ENCODE results near the gene GPR160. TPM values are rescaled to one million over a fixed set of nuclear protein-coding genes. Genes with fewer than 3 reads are reported as not detected.
"Not testable (repeated sequence)": the region's sequence is repeated elsewhere in the genome, so short reads cannot be mapped to it uniquely, and the experiment has no call there.

Gene GPR160
- total RNA-seq, 2 experiments from 2014 or later: 5.7 to 7.0 TPM

GRCh38 chr3:170098753-170099152 lies 61.0 kb downstream of the GPR160 start:
- Mint-ChIP-seq H3K27me3 (no peaks in the 10 kb centered on the region), H3K9me3 (no peaks in the 10 kb centered on the region), H3K36me3 (peaks cover 45% of the 10 kb centered on the region), H3K27ac (peak overlapping the region; percentile 80), H3K4me1 (ENCODE audit: low read depth) (peaks cover 24% of the 10 kb centered on the region), H3K4me3 (no peak overlapping the region)
- CTCF ChIA-PET: interaction anchor here (0.7 kb wide), 1 partner anchor 34 kb away, joined by 4 read pairs; no protein-coding TSS in a partner anchor
- POLR2A ChIA-PET: interaction anchor here (0.6 kb wide), 1 partner anchor 326 kb away, joined by 3 read pairs; no protein-coding TSS in a partner anchor
- intact Hi-C loops (cut with micrococcal nuclease): no loop called here
- DNase-seq: no peak

DNA sequence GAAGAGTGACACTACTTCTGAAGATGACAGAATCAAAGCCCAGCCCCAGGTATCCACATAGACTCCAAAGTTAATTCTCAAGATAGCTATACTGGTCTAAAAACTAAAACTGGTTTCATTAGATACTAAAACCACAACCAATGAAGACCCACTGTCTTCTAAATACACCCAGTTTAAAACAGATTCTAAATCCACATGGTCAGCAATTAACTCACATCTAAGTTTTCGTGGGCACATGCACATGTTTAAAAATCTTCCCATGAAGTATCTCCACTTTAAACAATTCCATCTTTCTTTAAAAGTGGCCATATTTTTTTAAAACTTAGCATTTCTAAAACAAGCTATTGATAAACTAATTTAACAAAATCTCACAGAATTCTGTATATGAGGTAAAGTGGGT lies 63.1 kb downstream of the GPR160 start:
- intact Hi-C loops (cut with micrococcal nuclease): no loop called here
- Mint-ChIP-seq H3K4me3 (no peak overlapping the region), H3K9me3 (no peaks in the 10 kb centered on the region), H3K27me3 (no peaks in the 10 kb centered on the region), H3K4me1 (ENCODE audit: low read depth) (peaks cover 20% of the 10 kb centered on the region), H3K27ac (peak overlapping the region; percentile 5), H3K36me3 (peaks cover 32% of the 10 kb centered on the region)
- DNase-seq: no peak
- ChIA-PET POLR2A (interaction anchor here (1.0 kb wide), 1 partner anchor 44 kb away, joined by 4 read pairs; no protein-coding TSS in a partner anchor), CTCF (interaction anchor here (0.9 to 1.1 kb wide), 2 partner anchors 25 to 55 kb away, joined by 3 to 4 read pairs; no protein-coding TSS in a partner anchor)

DNA sequence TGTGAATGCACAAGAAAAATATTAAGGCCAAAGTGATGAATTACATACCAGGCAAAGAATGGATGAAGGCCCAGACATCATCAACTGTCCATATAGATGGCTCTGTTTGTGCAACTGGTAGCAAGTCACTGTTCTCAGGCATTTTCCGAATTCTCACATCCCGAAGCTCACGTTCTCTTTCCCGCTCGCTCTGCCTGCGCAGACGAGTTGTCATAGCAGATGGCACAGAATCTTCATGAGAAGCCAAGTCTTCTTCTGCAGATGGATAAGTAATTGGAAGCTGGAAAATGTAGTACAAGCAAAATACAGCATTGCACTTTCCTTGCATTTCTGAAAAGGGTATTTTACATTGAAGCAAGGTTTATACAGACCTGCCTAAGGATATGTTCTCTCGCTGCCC lies 64.6 kb downstream of the GPR160 start:
- Mint-ChIP-seq H3K9me3 (no peaks in the 10 kb centered on the region), H3K4me3 (no peak overlapping the region), H3K4me1 (ENCODE audit: low read depth) (peaks cover 20% of the 10 kb centered on the region), H3K27ac (no peak overlapping the region), H3K27me3 (no peaks in the 10 kb centered on the region), H3K36me3 (peaks cover 20% of the 10 kb centered on the region)
- no peak for DNase-seq
- intact Hi-C loops (cut with micrococcal nuclease): no loop called here
- ChIA-PET POLR2A (no interaction called here), CTCF (no interaction called here)

GRCh38 chr3:170107941-170108340 lies 70.1 kb downstream of the GPR160 start:
- H3K27ac Mint-ChIP-seq: peak overlapping the region; percentile 9
- no peaks in the 10 kb centered on the region for H3K27me3 Mint-ChIP-seq
- H3K9me3 Mint-ChIP-seq: no peaks in the 10 kb centered on the region
- ChIA-PET POLR2A (no interaction called here), CTCF (no interaction called here)
- intact Hi-C loops (cut with micrococcal nuclease): no loop called here
- H3K4me1 Mint-ChIP-seq (ENCODE audit: low read depth): peaks cover 24% of the 10 kb centered on the region
- no peak for DNase-seq
- peaks cover 22% of the 10 kb centered on the region for H3K36me3 Mint-ChIP-seq
- no peak overlapping the region for H3K4me3 Mint-ChIP-seq

DNA sequence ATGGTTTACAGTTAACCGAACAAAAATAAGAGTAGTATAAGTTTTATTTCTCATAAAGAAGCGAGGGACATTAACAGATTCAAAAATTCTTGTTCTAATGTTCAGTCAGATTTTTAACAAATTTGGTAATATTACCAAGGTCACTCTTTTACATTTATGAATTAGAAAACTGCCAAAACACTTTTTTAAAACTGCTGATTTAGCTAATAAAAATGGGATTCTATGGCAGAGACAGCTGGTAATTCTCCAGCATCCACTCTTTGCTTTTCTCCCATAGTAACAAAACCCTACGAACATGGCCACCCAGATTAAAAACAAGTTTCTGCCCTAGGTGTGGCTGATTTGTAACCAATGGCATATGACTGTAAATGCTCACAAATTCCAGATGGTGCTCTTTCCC lies 71.2 kb downstream of the GPR160 start:
- Mint-ChIP-seq H3K4me1 (ENCODE audit: low read depth) (peaks cover 24% of the 10 kb centered on the region), H3K27ac (no peak overlapping the region), H3K4me3 (no peak overlapping the region), H3K9me3 (no peaks in the 10 kb centered on the region), H3K27me3 (no peaks in the 10 kb centered on the region), H3K36me3 (peaks cover 27% of the 10 kb centered on the region)
- intact Hi-C loops (cut with micrococcal nuclease): no loop called here
- ChIA-PET POLR2A (no interaction called here), CTCF (no interaction called here)
- DNase-seq: no peak

GRCh38 chr3:170109579-170110293 lies 71.9 kb downstream of the GPR160 start:
- peak overlapping the region; percentile 36 for H3K27ac Mint-ChIP-seq
- intact Hi-C loops (cut with micrococcal nuclease): no loop called here
- no peaks in the 10 kb centered on the region for H3K9me3 Mint-ChIP-seq
- POLR2A ChIA-PET: no interaction called here
- peaks cover 29% of the 10 kb centered on the region for H3K36me3 Mint-ChIP-seq
- H3K4me3 Mint-ChIP-seq: no peak overlapping the region
- H3K27me3 Mint-ChIP-seq: no peaks in the 10 kb centered on the region
- CTCF ChIA-PET: no interaction called here
- DNase-seq: no peak
- peaks cover 24% of the 10 kb centered on the region for H3K4me1 Mint-ChIP-seq (ENCODE audit: low read depth)

GRCh38 chr3:170111147-170111771 lies 73.5 kb downstream of the GPR160 start:
- intact Hi-C loops (cut with micrococcal nuclease): no loop called here
- Mint-ChIP-seq H3K9me3 (no peaks in the 10 kb centered on the region), H3K27ac (no peak overlapping the region), H3K27me3 (no peaks in the 10 kb centered on the region), H3K36me3 (peaks cover 29% of the 10 kb centered on the region), H3K4me1 (ENCODE audit: low read depth) (peaks cover 24% of the 10 kb centered on the region), H3K4me3 (no peak overlapping the region)
- ChIA-PET CTCF (no interaction called here), POLR2A (no interaction called here)
- DNase-seq: no peak

DNA sequence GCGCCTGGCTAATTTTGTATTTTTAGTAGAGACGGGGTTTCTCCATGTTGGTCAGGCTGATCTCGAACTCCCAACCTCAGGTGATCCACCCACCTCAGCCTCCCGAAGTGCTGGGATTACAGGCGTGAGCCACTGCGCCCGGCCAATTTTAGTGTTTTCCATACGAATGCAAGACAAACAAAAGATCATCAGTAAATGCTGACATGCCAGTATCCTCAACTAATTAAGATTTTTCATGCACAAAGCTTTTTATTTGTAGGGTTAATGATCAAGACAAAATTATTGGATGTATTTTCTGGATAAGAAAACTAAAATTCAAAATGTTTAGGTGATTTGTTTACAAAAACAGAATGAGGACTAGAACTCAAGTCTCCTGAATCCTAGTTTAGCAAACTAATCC lies 76.4 kb downstream of the GPR160 start:
- DNase-seq; H3K4me3 Mint-ChIP-seq; intact Hi-C loops (cut with micrococcal nuclease); H3K9me3 Mint-ChIP-seq; H3K27ac Mint-ChIP-seq; POLR2A ChIA-PET; H3K27me3 Mint-ChIP-seq; CTCF ChIA-PET: not testable (repeated sequence)
- H3K4me1 Mint-ChIP-seq (ENCODE audit: low read depth): peaks cover 16% of the 10 kb centered on the region
- peaks cover 27% of the 10 kb centered on the region for H3K36me3 Mint-ChIP-seq

DNA sequence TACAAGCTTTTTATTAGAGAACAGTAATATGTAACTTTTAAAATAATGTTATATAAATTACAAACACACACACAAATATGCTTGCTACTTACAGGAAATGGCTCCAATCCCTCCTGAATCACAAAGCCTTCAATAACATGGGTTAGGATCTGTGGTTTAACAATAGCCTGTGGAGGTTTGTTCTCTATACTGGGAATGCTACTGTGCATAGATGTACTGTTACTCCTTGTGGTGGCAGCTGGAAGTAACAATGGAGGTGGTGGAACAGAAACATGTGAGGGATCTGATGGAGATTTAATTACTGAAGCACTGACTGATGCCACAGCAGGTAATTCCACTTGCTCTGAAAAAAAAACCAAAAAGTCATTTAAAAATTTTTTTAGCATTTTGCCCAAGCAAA lies 79.3 kb downstream of the GPR160 start:
- H3K27me3 Mint-ChIP-seq: no peaks in the 10 kb centered on the region
- H3K4me3 Mint-ChIP-seq: no peak overlapping the region

DNA sequence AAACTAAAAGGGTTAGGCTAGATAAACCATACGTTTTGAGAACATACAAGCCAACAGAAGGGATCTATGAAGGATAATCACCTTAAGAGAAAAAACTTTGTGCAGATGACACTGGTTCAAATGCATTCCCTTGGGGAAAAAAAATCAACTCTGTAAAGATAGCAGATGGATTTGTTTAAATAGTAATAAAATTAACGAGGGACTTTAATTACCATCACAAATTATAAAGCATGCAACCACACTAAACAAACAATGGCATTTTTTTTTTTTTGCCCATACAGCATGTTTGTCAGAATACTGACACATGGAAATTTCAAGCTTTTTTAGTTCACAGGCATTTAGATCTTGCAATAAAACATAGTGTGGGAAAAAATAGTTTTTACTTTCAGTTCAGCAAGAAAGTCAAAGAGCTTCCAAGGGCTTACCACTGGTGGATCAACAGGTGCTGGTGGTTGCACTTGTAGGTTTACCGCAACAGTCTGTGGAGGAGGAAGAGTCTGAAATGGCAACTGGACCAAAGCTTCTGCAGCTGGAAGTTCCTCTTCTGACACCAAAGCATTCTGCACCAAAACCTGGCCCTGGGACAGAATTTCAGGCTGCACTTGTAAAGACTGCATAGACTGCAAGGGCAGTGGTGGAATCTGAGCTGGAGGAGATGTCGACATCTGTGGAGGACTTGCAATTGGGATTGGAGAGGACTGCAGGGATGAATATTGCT lies 90.6 kb downstream of the GPR160 start:
- H3K9me3 Mint-ChIP-seq: peaks cover 4% of the 10 kb centered on the region
- no peak overlapping the region for H3K4me3 Mint-ChIP-seq
- ChIA-PET POLR2A (no interaction called here), CTCF (interaction anchor here (0.7 kb wide), 2 partner anchors 146 to 286 kb away, joined by 3 read pairs; no protein-coding TSS in a partner anchor)
- intact Hi-C loops (cut with micrococcal nuclease): loop anchor here (2.0 kb wide), 1 partner anchor 72 kb away; no protein-coding TSS in a partner anchor
- H3K36me3 Mint-ChIP-seq: peaks cover 30% of the 10 kb centered on the region
- DNase-seq: peak; percentile 18
- peak overlapping the region; percentile 64 for H3K27ac Mint-ChIP-seq
- no peaks in the 10 kb centered on the region for H3K27me3 Mint-ChIP-seq
- peaks cover 25% of the 10 kb centered on the region for H3K4me1 Mint-ChIP-seq (ENCODE audit: low read depth)

More for the DNA sequence above, 79.3 kb downstream of the GPR160 start:
- H3K36me3 Mint-ChIP-seq: peaks cover 22% of the 10 kb centered on the region
- intact Hi-C loops (cut with micrococcal nuclease): no loop called here
- H3K4me1 Mint-ChIP-seq (ENCODE audit: low read depth): no peaks in the 10 kb centered on the region
- DNase-seq: no peak
- POLR2A ChIA-PET: no interaction called here
- no peaks in the 10 kb centered on the region for H3K9me3 Mint-ChIP-seq
- CTCF ChIA-PET: interaction anchor here (1.1 kb wide), 1 partner anchor 296 kb away, joined by 3 read pairs; no protein-coding TSS in a partner anchor
- no peak overlapping the region for H3K27ac Mint-ChIP-seq

DNA sequence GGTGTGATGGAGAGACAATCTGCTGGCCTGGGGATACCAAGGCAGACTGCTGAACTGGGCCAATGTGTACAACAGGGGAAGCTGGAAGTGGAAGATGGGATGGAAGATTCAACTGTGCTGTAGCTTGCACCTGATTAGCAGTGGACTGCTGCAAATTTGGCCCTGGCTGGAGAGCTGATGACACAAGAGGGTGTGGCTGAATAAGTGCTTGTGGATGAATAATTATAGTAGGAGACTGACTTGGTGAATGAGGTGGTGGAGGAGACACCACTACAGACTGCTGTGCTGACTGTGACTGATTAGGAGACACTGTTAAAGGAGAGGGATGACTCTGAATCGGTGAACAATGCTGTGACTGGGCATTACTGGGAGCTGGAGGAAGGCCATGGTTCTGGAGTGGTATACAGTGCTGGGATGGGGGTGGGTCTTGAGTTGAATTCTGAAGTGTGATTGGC lies 91.2 kb downstream of the GPR160 start:
- no peak overlapping the region for H3K4me3 Mint-ChIP-seq
- H3K27me3 Mint-ChIP-seq: no peaks in the 10 kb centered on the region
- peak overlapping the region; percentile 64 for H3K27ac Mint-ChIP-seq
- intact Hi-C loops (cut with micrococcal nuclease): loop anchor here (2.0 kb wide), 1 partner anchor 72 kb away; no protein-coding TSS in a partner anchor
- ChIA-PET CTCF (interaction anchor here (0.7 kb wide), 1 partner anchor 285 kb away, joined by 3 read pairs; no protein-coding TSS in a partner anchor), POLR2A (interaction anchor here (0.7 kb wide), 1 partner anchor 16 kb away, joined by 3 read pairs; no protein-coding TSS in a partner anchor)
- DNase-seq: peak; percentile 44
- H3K9me3 Mint-ChIP-seq: peaks cover 8% of the 10 kb centered on the region
- H3K4me1 Mint-ChIP-seq (ENCODE audit: low read depth): peaks cover 27% of the 10 kb centered on the region
- H3K36me3 Mint-ChIP-seq: peaks cover 35% of the 10 kb centered on the region

GRCh38 chr3:170130532-170130931 lies 92.7 kb downstream of the GPR160 start:
- peak overlapping the region; percentile 58 for H3K27ac Mint-ChIP-seq
- H3K27me3 Mint-ChIP-seq: no peaks in the 10 kb centered on the region
- no peak overlapping the region for H3K4me3 Mint-ChIP-seq
- POLR2A ChIA-PET: no interaction called here
- intact Hi-C loops (cut with micrococcal nuclease): no loop called here
- CTCF ChIA-PET: no interaction called here
- peaks cover 8% of the 10 kb centered on the region for H3K9me3 Mint-ChIP-seq
- no peak for DNase-seq
- peaks cover 28% of the 10 kb centered on the region for H3K4me1 Mint-ChIP-seq (ENCODE audit: low read depth)
- H3K36me3 Mint-ChIP-seq: peaks cover 47% of the 10 kb centered on the region
